Cerebellar nuclear complex (tissue), 1 donor: ENCODE measurements around the gene TDRD9.
"Not testable (repeated sequence)": the region's sequence is repeated elsewhere in the genome, so short reads cannot be mapped to it uniquely, and the experiment has no call there.

Source experiments
- DNase-seq, 2 experiments: peaks; one replicate each; lab custom pipeline; 2025; lab: John Stamatoyannopoulos, UW

The TDRD9 gene

DNA sequence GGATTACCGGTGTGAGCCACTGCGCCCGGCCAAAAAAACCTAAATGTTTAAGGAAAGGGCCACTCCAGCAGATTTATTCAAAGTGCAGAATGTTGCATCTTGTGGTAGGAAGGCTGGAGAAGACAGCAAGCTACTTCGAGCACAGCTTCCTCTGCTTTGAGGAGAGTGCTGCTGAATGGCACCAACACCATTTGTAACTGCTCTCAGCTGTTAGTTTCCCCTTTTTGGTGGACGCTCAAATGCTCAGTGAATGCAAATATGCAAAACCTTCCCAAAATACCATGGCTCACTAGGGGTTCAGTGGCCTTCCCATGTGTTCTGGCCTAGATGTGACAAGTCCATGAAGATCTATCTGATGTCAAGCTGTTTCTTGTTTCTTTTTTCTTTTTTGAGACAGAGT is 2.9 kb upstream of the TDRD9 start:
- DNase-seq = no peak

DNA sequence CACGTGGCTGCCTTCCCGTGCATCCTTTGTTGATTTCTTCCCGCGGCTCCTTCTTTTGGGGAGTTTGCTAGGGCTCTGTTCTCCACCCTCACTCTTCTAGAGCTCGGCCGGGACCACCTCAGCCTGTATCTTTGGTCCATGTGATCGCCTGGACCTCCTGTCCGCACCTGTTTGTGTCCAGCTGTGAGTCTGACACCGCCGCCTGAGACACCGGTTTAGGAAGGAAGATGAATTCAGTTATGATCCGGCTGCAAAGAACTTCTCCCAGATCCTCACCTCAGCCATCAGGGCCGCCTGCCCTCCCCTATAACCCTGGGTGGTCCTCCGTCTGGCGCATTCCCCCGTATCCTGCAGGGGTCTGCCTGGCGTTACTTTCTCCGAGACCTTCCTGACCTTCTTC is 690 bp upstream of the TDRD9 start:
- no peak for DNase-seq

GRCh38 chr14:103930051-103930604 is 1.9 kb downstream of the TDRD9 start:
- DNase-seq = no peak

DNA sequence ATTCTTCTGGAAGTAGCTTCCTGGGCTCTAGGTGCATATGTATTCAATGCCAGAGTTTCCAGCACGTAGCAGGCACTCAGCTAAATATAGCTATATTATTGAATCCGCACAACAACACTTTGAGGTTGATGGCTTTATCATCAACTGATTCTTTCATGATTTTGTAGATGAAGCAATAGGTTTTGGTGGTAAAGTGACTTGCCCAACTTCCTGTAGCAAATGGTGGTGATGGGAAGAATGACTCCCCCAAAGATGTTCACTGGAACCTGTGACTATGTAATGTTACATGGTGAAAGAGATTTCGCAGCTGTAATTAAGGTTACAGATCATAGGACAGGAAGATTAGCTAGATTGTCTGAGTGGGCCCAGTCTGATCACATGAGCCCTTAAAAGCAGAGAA is 3.2 kb downstream of the TDRD9 start:
- no peak for DNase-seq

DNA sequence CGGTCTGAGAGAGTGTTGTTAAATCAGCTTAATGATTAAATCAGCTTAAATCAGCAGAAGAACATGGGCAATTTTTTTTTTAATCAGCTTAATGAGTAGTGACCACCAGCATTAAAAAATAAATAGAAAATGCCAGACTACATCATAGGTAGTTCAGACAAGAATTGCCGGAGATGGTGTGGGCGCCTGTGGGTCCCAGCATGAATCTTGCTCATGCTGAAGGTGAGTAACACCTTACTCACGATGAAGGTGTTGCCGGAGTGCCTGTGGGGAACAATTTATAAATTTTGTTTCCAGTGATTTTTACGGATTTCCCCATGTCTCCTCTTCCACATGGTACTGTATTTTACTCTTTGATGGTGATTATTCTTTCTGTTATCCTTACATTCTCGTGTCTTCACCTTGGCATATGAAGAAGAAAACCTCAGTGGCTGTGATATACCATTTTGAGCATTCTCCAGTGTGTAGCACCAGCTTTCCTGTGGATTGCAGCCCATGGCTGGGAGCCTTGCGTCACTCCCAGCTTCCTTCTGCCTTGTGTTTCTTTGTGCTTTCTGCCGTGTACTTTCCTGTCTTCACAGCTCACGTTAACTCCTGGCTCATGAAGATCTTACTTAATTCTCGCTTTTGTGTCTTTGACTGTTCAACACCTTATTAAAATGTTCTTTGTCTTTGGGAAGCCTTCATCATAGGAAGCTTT is 4.7 kb downstream of the TDRD9 start:
- no peak for DNase-seq

GRCh38 chr14:103935102-103935501 is 6.8 kb downstream of the TDRD9 start:
- DNase-seq = no peak

- DNase-seq = no peak
Observed at GRCh38 chr14:103941462-103941861, 13.2 kb downstream of the TDRD9 start.

DNA sequence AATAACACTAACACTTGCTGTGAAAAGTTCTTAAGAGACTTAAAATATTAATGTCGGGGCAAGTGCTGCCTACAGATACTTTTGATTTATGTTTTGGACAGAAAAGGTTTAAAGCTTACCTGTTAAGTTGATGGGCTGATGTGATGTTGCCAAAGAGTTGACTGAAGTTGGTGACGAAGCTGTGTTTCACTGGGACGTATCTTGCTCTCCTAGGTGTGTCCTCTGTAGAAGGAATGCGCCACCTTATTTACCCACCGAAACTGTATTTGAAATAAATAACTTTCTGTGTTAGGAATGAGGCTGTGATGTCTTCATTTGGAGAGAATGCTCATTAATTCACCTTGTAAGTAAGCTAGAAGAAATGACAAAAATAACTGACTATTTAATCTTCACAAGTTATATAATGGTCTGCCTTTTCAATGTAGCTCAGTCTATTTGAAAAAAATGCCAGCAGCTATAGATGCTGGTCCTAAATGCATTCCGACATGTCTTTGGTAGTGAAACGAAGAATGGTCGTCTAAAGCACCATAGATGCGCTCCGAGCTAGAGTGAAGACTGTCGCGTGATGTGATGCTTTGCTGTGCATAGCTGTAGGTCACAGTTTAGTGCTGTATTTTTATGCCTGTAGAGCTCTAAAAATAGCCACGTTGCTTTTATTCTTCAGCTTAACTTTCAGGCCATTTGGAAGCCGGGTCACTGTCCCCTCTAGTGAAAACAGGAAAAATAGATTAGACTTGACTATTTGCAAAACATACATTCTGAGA is 13.9 kb downstream of the TDRD9 start, which contains the start of gene RD3L:
RD3L (minus strand) TSS at position 557 of the 764 bp plus-strand sequence. CDS start 834 bp downstream, outside the sequence.
- DNase-seq = no peak

GRCh38 chr14:103943673-103944072 is 15.4 kb downstream of the TDRD9 start:
- DNase-seq = no peak

DNA sequence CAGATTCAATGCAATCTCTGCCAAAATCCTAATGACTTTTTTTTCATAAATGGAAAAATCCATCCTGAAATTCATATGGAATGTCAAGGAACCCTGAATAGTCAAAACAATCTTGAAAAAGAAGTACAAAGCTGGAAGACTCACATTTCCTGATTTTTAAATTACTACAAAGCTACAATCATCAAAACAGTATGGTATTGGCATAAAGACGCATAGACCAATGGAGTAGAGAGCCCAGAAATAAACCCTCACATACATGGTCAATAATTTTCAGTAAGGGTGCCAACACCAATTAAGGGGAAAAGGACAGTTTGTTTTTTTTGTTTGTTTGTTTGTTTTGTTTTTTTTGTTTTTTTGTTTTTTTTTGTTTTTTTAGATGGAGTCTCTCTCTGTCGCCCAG is 18.7 kb downstream of the TDRD9 start:
- DNase-seq = no peak

GRCh38 chr14:103948442-103948841 is 20.2 kb downstream of the TDRD9 start:
- no peak for DNase-seq

DNA sequence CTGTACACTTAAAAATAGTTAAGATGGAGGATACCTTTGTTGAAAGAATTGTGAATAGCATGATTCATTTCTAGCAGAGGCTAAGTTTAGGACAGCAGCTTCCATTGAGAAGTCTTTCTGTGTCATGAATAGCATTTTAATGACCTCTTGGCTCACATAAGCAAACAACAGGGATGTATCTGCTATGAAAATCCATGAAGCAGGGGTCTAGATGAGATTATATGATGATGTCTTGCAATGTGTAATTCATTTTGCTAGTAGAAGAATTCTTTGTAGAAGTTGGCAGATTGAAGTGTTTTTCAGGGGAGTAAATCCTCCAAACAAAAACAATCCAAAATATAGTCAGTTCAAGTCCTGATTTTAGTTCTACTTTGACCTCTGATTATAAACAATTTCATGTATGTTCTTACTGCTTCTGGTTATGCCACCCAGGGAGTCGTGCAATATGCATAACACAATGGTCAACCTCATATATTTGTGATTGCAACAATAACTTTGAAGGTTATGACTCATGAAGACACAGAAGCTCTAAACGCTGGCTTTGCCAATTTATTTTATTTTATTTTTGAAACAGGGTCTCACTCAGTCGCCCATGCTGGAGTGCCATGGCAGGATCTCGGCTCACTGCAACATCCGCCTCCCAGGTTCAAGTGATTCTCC is 21.0 kb downstream of the TDRD9 start:
- no peak for DNase-seq

- DNase-seq = no peak
Observed at GRCh38 chr14:103960457-103961055, 32.3 kb downstream of the TDRD9 start.

DNA sequence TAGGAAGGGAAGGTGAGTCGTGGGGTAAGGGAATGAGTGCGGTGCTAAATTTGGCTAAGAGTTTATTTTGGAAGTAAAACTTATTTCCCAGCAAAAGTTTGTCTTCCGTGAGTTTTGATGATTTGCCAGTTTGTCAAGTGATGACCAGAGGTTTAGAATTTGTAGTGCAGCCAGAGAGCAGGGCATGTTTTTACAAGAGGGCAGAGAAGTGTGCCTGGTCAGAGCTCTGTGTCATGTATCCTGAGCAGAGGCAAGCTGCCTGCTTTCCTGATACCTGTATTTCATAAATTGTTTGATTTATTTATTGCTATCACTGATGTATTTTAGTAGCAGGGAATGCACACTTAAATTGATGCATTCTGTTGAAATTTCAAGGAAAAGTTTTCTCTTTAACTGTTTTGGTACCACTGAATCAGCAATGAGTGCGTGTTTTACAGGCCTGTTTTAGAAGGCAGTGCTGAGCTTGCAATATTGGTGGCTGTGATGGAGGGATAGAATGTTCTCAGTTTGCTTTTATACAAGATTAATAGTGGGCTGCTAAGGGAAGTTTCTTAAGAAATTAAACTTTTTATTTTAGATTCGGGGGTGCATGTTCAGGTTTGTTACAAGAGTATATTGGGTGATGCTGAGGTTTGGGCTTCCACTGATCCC is 33.8 kb downstream of the TDRD9 start:
- no peak for DNase-seq

DNA sequence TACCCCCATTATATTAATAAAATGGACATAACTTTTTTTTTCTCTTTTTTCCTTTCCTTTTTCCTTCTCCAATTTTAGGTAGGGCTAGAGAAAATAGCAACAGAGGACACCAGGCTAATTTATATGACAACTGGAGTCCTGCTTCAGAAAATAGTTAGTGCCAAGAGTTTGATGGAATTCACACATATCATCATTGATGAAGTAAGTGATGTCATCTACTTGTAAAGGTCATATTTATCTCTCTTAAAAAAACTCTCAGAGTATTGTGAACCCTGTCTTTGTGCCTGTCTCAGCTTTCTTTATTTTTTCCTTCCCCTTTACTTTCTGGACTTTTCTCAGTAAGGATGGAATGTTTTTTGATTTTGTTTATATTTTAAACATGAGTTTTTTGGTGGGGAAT is 38.4 kb downstream of the TDRD9 start:
- no peak for DNase-seq

- no peak for DNase-seq
Observed at GRCh38 chr14:103969961-103970360, 41.7 kb downstream of the TDRD9 start.

DNA sequence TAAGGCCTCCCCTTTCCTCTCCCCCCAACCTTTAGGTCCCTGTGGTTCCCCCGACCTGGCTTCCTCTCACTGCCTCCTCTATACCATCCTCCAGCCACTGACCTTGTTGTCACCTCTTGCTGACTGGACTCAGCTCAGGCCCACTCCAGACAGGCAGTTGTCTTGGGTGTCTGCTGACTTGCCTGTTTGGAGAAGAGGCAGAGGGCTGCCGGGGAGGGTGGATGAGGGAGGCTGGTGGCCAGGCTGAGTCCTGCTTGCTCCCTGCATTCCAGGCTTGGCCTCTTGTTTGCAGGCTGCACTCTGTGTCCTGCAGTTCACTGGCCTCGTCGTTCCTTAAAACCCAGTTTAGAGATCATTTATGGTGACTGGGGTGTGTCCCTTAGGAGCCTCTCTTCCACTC is 45.1 kb downstream of the TDRD9 start:
- DNase-seq = no peak

DNA sequence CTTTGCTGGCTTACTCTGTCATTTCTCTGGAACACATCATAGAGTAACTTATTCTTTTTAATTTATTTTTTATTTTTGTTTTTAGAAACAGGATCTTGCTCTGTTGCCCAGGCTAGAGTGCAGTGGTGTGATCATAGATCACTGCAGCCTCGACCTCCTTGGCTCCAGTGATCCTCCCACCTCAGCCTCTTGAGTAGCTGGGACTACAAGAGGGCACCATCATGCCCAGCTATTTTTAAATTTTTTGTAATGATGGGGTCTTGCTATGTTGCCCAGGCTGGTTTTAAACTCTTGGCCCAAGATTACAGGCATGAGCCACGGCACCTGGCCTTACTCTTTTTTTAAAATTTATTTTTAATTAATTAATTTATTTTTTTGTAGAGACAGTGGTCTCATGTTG is 46.3 kb downstream of the TDRD9 start:
- DNase-seq = no peak

DNA sequence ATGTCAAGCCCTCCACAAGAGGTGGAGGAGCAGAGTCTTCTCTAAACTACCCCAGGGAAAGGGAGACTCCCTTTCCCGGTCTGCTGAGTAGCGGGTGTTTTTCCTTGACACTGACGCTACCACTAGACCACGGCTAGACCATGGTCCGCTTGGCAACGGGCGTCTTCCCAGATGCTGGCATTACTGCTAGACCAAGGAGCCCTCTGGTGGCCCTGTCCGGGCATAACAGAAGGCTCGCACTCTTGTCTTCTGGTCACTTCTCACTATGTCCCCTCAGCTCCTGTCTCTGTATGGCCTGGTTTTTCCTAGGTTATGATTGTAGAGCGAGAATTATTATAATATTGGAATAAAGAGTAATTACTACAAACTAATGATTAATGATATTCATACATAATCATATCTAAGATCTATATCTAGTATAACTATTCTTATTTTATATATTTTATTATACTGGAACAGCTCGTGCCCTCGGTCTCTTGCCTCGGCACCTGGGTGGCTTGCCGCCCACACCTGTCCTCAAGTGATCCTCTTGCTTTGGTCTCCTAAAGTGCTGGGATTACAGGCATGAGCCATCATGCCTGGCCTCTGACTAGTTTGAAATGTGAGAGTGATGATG is 52.5 kb downstream of the TDRD9 start:
- not testable (repeated sequence) for DNase-seq

GRCh38 chr14:103984196-103984595 is 55.9 kb downstream of the TDRD9 start:
- DNase-seq = no peak

DNA sequence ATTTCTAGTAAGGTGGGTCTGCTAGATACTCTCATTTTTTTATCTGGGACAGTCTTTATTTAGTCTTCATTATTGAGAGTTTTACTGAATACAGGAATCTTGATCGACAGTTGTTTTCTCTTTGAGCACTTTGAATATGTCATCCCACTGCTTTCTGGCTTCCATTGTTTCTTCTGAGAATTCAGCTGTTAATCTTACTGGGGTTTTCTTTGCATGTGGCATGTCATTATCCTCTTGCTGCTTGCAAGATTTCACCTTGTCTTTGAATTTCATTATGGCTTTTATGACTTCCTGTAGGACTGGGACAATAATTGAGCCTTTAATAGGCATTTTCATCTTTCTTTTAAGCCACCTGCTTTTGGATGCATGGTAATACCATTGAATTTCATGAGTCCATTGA is 60.8 kb downstream of the TDRD9 start:
- DNase-seq = no peak
